CD14-positive monocyte (primary cell): ENCODE data around the gene YDJC. TPM values are rescaled to one million over a fixed set of nuclear protein-coding genes. Genes with fewer than 3 reads are reported as not detected.
A peak's percentile ranks its signal among the peaks of the same experiment; 100 is the strongest.

Experiments
- DNase-seq, 3 donors: peaks; one replicate each; pipeline ENCODE4 v3.0.0-alpha.2; 2011 to 2022
- H2AFZ ChIP-seq: 2 replicates; pipeline ENCODE4 v1.6.0; 2012; ENCODE audit warnings: mild to moderate bottlenecking, low read depth, low read length, inconsistent platforms; ENCODE audit not compliant: insufficient read depth, poor library complexity, severe bottlenecking
- H3K27ac ChIP-seq, 2 donors: 1 replicate in 1 of 2; 2 replicates in 1 of 2; pipeline ENCODE4 v1.5.1; 2012 to 2013; ENCODE audit warnings: low read length in 2 of 2, control low read depth in 1 of 2, inconsistent platforms in 1 of 2, low read depth in 1 of 2, mild to moderate bottlenecking in 1 of 2
- H3K27me3 ChIP-seq, 2 donors: one replicate each; pipeline versions ENCODE4 v1.6.0 to v1.6.1; 2011 to 2013; ENCODE audit warnings: low read length in 2 of 2; ENCODE audit not compliant: control insufficient read depth in 2 of 2, insufficient read depth in 2 of 2
- H3K36me3 ChIP-seq, 2 donors: replicated peaks in 1 of 2; 1 replicate in 1 of 2; 2 replicates in 1 of 2; pipeline versions ENCODE4 v1.5.1 to v1.6.1; 2012 to 2013; ENCODE audit warnings: low read length in 2 of 2, control low read depth in 1 of 2, inconsistent platforms in 1 of 2, mild to moderate bottlenecking in 1 of 2; ENCODE audit not compliant: insufficient read depth in 2 of 2, control insufficient read depth in 1 of 2
- H3K4me1 ChIP-seq, 2 donors: 1 replicate in 1 of 2; 2 replicates in 1 of 2; pipeline versions ENCODE4 v1.5.1 to v1.6.1; 2012 to 2013; ENCODE audit warnings: low read length in 2 of 2, control low read depth in 1 of 2, inconsistent platforms in 1 of 2, mild to moderate bottlenecking in 1 of 2, moderate library complexity in 1 of 2; ENCODE audit not compliant: insufficient read depth in 2 of 2, control insufficient read depth in 1 of 2
- H3K4me2 ChIP-seq: replicated peaks from 2 replicates; pipeline ENCODE3; 2012; ENCODE audit warnings: low read length, moderate library complexity, mild to moderate bottlenecking; ENCODE audit not compliant: poor library complexity, severe bottlenecking; ENCODE audit errors: extremely low read depth
- H3K4me3 ChIP-seq, 3 experiments: fragments of 200-600 bp in 1 of 3; sonication (generic) in 1 of 3; replicated peaks in 1 of 3; 1 replicate in 2 of 3; 2 replicates in 1 of 3; pipeline ENCODE4 v1.5.1; 2011 to 2013; ENCODE audit warnings: low read length in 3 of 3, mild to moderate bottlenecking in 3 of 3, control low read depth in 2 of 3, low read depth in 2 of 3, inconsistent platforms in 1 of 3, moderate library complexity in 1 of 3
- H3K79me2 ChIP-seq: 2 replicates; pipeline ENCODE4 v1.6.0; 2012; ENCODE audit warnings: mild to moderate bottlenecking, control low read depth, inconsistent platforms, low read length, moderate library complexity; ENCODE audit not compliant: insufficient read depth
- H3K9ac ChIP-seq: 2 replicates; pipeline ENCODE4 v1.6.0; 2017; ENCODE audit warnings: low read length, mild to moderate bottlenecking; ENCODE audit not compliant: insufficient read depth, poor library complexity, severe bottlenecking
- H3K9me3 ChIP-seq, 2 donors: replicated peaks in 1 of 2; 1 replicate in 1 of 2; 2 replicates in 1 of 2; pipeline versions ENCODE4 v1.5.1 to v1.6.1; 2012 to 2013; ENCODE audit warnings: low read length in 2 of 2, control low read depth in 1 of 2; ENCODE audit not compliant: control insufficient read depth in 1 of 2, insufficient read depth in 1 of 2
- H4K20me1 ChIP-seq: 2 replicates; pipeline ENCODE4 v1.6.0; 2012; ENCODE audit warnings: mild to moderate bottlenecking, low read length, control low read depth, moderate library complexity; ENCODE audit not compliant: insufficient read depth
- H3K27ac Mint-ChIP-seq, 7 donors: one replicate each; pipeline ENCODE4 v1.8.0; 2020; ENCODE audit warnings: mild to moderate bottlenecking in 7 of 7, mixed read lengths in 7 of 7, moderate library complexity in 6 of 7, inconsistent platforms in 2 of 7
- H3K27me3 Mint-ChIP-seq, 3 donors: one replicate each; pipeline ENCODE4 v1.8.0; 2021 to 2022; ENCODE audit warnings: low read depth in 3 of 3, mild to moderate bottlenecking in 3 of 3, mixed read lengths in 3 of 3, moderate library complexity in 3 of 3, inconsistent platforms in 1 of 3
- H3K36me3 Mint-ChIP-seq, 2 donors: one replicate each; pipeline ENCODE4 v1.8.0; 2020; ENCODE audit warnings: mixed read lengths in 2 of 2, inconsistent platforms in 1 of 2, mild to moderate bottlenecking in 1 of 2
- H3K4me1 Mint-ChIP-seq: one replicate; pipeline ENCODE4 v1.8.0; 2020; ENCODE audit warnings: mild to moderate bottlenecking, mixed read lengths
- H3K4me3 Mint-ChIP-seq, 2 donors: one replicate each; pipeline ENCODE4 v1.8.0; 2020; ENCODE audit warnings: mild to moderate bottlenecking in 2 of 2, mixed read lengths in 2 of 2, moderate library complexity in 1 of 2
- H3K9me3 Mint-ChIP-seq, 7 donors: one replicate each; pipeline ENCODE4 v1.8.0; 2020 to 2022; ENCODE audit warnings: mixed read lengths in 7 of 7, mild to moderate bottlenecking in 6 of 7, moderate library complexity in 6 of 7, inconsistent platforms in 2 of 7
- WGBS: methylation state at CpG from one replicate; pipeline ENCODE4 v1.1.5; 2013; ENCODE audit warnings: missing lambda C conversion rate; ENCODE audit not compliant: insufficient coverage; 5-methylcytosine and 5-hydroxymethylcytosine counted together
- intact Hi-C, 2 donors: fragments of 100-400 bp; cut with micrococcal nuclease; formaldehyde crosslinking; loops; one replicate each; pipeline versions ENCODE4 v1.15.0 to v1.15.1; 2023
- polyA plus RNA-seq, 3 donors: library from polyadenylated mRNA; depleted of rRNA in 1 of 3; unstranded in 2 of 3; stranded (reverse) in 1 of 3; fragments of 300-500 nt in 2 of 3; fragments of >200 nt in 1 of 3; fragmentation: Illumina TruSeq in 2 of 3; gene quantifications; 1 replicate in 2 of 3; 2 replicates in 1 of 3; pipeline ENCODE4 v1.2.3, GENCODE V29; 2012 to 2021
- TF ChIP-seq, protein P1 (sequence below): fragments of 200-600 bp; IDR thresholded peaks from one replicate; pipeline ENCODE4 v1.8.0; 2022; ENCODE audit warnings: antibody characterized with exemption, mild to moderate bottlenecking

Gene YDJC
- polyA plus RNA-seq, 3 donors: 26.5 to 32.9 (median 26.7) TPM

DNA sequence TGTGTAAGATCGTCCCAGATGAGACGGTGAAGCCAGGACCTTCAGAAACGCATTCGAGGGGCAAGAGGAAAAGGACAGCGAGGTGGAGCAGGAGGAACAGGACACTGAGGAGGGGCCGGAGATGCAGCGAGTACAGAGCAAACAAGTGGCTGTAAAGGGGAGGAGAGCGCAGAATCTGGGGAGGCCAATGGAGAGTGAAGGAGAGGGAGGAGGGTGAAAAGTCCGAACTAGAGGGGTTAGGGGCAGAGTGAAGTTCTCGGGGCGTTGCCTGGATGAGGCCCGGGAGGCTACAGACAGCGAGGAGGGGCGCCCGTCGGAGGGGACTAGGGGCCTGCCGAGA lies 27.2 kb upstream of the YDJC start:
- Mint-ChIP-seq H3K27ac (peak overlapping the region in 2 of 7 donors; percentile 7 to 39), H3K4me1 (peaks cover 24% of the 10 kb centered on the region), H3K9me3 (peaks cover 0 to 5% (median 0%) of the 10 kb centered on the region in 7 donors), H3K27me3 (peaks cover 7 to 10% (median 8%) of the 10 kb centered on the region in 3 donors), H3K4me3 (peak overlapping the region; percentile 69 to 88), H3K36me3 (no peaks in the 10 kb centered on the region)
- peak overlapping the region in 1 of 3 experiments; percentile 81 for H3K4me3 ChIP-seq
- no peak for DNase-seq
- H3K9me3 ChIP-seq: no peaks in the 10 kb centered on the region
- H3K9ac ChIP-seq: peak overlapping the region; percentile 46
- H2AFZ ChIP-seq: peak overlapping the region; percentile 98
- H3K4me1 ChIP-seq: peaks cover 23 to 35% of the 10 kb centered on the region in 2 donors
- intact Hi-C loops: loop anchor here in 1 of 2 donors (10.0 kb wide), 1 partner anchor 278 kb away; no protein-coding TSS in a partner anchor
- no peaks in the 10 kb centered on the region for H3K79me2 ChIP-seq
- TF ChIP-seq, protein P1, sequence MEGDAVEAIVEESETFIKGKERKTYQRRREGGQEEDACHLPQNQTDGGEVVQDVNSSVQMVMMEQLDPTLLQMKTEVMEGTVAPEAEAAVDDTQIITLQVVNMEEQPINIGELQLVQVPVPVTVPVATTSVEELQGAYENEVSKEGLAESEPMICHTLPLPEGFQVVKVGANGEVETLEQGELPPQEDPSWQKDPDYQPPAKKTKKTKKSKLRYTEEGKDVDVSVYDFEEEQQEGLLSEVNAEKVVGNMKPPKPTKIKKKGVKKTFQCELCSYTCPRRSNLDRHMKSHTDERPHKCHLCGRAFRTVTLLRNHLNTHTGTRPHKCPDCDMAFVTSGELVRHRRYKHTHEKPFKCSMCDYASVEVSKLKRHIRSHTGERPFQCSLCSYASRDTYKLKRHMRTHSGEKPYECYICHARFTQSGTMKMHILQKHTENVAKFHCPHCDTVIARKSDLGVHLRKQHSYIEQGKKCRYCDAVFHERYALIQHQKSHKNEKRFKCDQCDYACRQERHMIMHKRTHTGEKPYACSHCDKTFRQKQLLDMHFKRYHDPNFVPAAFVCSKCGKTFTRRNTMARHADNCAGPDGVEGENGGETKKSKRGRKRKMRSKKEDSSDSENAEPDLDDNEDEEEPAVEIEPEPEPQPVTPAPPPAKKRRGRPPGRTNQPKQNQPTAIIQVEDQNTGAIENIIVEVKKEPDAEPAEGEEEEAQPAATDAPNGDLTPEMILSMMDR: no peak
- peak overlapping the region; percentile 97 for H3K4me2 ChIP-seq
- H4K20me1 ChIP-seq: no peaks in the 10 kb centered on the region
- 56% methylated on average over 17 of the region's 17 CpGs for WGBS
- peaks cover 0 to 3% of the 10 kb centered on the region in 2 donors for H3K27me3 ChIP-seq
- H3K36me3 ChIP-seq: no peaks in the 10 kb centered on the region
- no peak overlapping the region for H3K27ac ChIP-seq

DNA sequence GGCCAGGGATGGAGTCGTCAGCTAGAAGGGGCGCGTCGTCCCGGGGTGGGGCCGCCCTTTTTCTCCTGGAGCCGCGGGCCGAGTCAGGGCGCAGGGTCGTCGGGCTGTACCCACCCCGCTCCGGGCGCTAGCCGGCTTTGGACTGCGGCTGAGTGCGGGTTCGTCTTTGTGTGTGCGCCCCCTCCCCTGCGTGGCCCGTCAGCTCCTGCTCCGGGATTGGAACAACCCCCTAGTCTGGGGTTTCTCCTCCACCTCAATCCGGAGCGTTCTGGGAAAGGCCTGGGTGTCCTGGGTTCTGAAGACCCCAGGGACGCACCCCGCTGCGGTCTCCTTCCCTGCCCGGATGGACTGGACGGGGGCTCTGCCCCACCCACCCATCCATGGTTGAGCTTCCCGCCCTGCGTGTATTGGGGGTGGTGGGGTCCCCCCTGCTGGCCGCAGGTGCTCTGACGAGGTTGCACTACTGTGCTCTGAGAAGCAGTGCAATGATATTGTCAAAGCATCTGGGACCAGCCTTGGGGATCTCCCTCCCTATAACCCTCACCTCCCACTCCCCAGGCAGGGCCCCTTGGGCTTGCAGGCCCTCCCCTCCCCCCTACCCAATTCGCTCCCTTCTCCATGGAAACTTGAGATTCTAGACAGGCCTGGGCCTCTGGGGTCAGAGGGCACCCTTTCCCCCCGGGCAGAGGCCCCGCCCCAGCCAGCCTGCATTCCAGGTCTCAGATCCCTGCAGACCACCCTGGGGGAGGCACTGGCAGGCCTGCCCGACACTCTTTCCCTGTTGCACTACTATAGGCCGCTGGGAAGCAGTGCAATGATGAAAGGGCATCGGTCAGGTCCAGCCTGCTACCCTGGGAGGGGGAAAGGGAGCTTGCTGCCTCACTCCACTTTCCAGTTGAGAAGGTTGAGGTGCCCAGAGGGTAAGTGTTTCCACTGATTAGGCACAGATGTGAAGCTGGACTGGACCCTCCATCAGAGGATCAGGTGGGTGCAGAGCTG lies 23.0 kb upstream of the YDJC start:
- DNase-seq: no peak
- intact Hi-C loops: loop anchor here in 1 of 2 donors (10.0 kb wide), 1 partner anchor 282 kb away; no protein-coding TSS in a partner anchor
- Histone ChIP-seq H3K9me3 (no peaks in the 10 kb centered on the region), H3K4me2 (peak overlapping the region; percentile 87), H2AFZ (peak overlapping the region; percentile 92), H3K4me3 (peak overlapping the region; percentile 34 to 77 (median 60)), H4K20me1 (no peaks in the 10 kb centered on the region), H3K4me1 (peaks cover 28 to 43% of the 10 kb centered on the region in 2 donors), H3K79me2 (no peaks in the 10 kb centered on the region), H3K27ac (peak overlapping the region in 1 of 2 donors; percentile 69), H3K27me3 (no peaks in the 10 kb centered on the region), H3K36me3 (peaks cover 2 to 5% of the 10 kb centered on the region in 2 donors), H3K9ac (peak overlapping the region; percentile 72)
- peaks cover 7 to 9% (median 8%) of the 10 kb centered on the region in 3 donors for H3K27me3 Mint-ChIP-seq
- H3K4me3 Mint-ChIP-seq: peak overlapping the region; percentile 83 to 93
- peaks cover 7 to 14% of the 10 kb centered on the region in 2 donors for H3K36me3 Mint-ChIP-seq
- H3K27ac Mint-ChIP-seq: peak overlapping the region in 1 of 7 donors; percentile 64
- H3K4me1 Mint-ChIP-seq: peaks cover 31% of the 10 kb centered on the region
- peaks cover 0 to 5% (median 0%) of the 10 kb centered on the region in 7 donors for H3K9me3 Mint-ChIP-seq
- WGBS: 33% methylated on average over 20 of the region's 40 CpGs
- TF ChIP-seq, protein P1: no peak
